HepG2 (cell line): Measurements from ENCODE around the gene TMEM158.

Experiments
- FOXM1 ChIP-seq: sonication (generic); formaldehyde crosslinking; IDR thresholded peaks from 2 replicates; pipeline ENCODE4 v1.5.0; 2020; ENCODE audit warnings: missing genetic modification reagents
- JUND ChIP-seq: sonication (generic); formaldehyde crosslinking; IDR thresholded peaks from 2 replicates; pipeline ENCODE4 v1.8.0; 2022; ENCODE audit warnings: mild to moderate bottlenecking, missing genetic modification reagents
- KLF16 ChIP-seq, 2 experiments: sonication (generic) in 1 of 2; formaldehyde crosslinking in 1 of 2; IDR thresholded peaks; 2 replicates each; pipeline versions ENCODE4 v1.6.1 to v1.8.0; 2016 to 2023; ENCODE audit warnings: missing genetic modification reagents in 2 of 2, missing compliant biosample characterization in 1 of 2
- MXI1 ChIP-seq: IDR thresholded peaks from 3 replicates; pipeline ENCODE4 v1.6.1; 2012; ENCODE audit warnings: low read depth, low read length, inconsistent platforms, borderline replicate concordance
- MYNN ChIP-seq: sonication (generic); formaldehyde crosslinking; IDR thresholded peaks from 2 replicates; pipeline ENCODE4 v1.4.0; 2020; ENCODE audit warnings: mild to moderate bottlenecking, low read depth, missing genetic modification reagents
- NFRKB ChIP-seq: fragments of 450-650 bp; IDR thresholded peaks from 2 replicates; pipeline ENCODE4 v1.6.1; 2017
- PRMT3 ChIP-seq: sonication (generic); formaldehyde crosslinking; IDR thresholded peaks from 2 replicates; pipeline ENCODE4 v1.8.1; 2022; ENCODE audit warnings: low read depth, mild to moderate bottlenecking, moderate library complexity, missing genetic modification reagents, borderline replicate concordance
- SRSF4 ChIP-seq: fragments of 200-400 bp; formaldehyde crosslinking; IDR thresholded peaks from one replicate; pipeline ENCODE4 v1.6.1; 2018; ENCODE audit warnings: mild to moderate bottlenecking, low read depth, low read length, moderate library complexity; ENCODE audit not compliant: poor library complexity, severe bottlenecking
- ZFP37 ChIP-seq: sonication (generic); formaldehyde crosslinking; IDR thresholded peaks from 2 replicates; pipeline ENCODE4 v1.4.0; 2020; ENCODE audit warnings: missing genetic modification reagents, borderline replicate concordance
- ZNF234 ChIP-seq: sonication (generic); formaldehyde crosslinking; conservative IDR thresholded peaks from 2 replicates; pipeline ENCODE4 v1.5.1; 2020; ENCODE audit warnings: mild to moderate bottlenecking, missing genetic modification reagents
- TF ChIP-seq, protein P1 (sequence below): sonication (generic); formaldehyde crosslinking; IDR thresholded peaks from 2 replicates; pipeline ENCODE4 v1.5.0; 2020; ENCODE audit warnings: mild to moderate bottlenecking, missing genetic modification reagents, moderate library complexity
- TF ChIP-seq, protein P2 (sequence below): sonication (generic); formaldehyde crosslinking; IDR thresholded peaks from 2 replicates; pipeline ENCODE4 v1.5.1; 2020; ENCODE audit warnings: mild to moderate bottlenecking, missing genetic modification reagents
- TF ChIP-seq, protein P3 (sequence below): sonication (generic); formaldehyde crosslinking; IDR thresholded peaks from 2 replicates; pipeline ENCODE4 v1.4.0; 2020; ENCODE audit warnings: low read depth, mild to moderate bottlenecking, missing genetic modification reagents
- TF ChIP-seq, protein P4 (sequence below): sonication (generic); formaldehyde crosslinking; IDR thresholded peaks from 2 replicates; pipeline ENCODE4 v1.9.0; 2021; ENCODE audit warnings: missing genetic modification reagents, borderline replicate concordance

DNA sequence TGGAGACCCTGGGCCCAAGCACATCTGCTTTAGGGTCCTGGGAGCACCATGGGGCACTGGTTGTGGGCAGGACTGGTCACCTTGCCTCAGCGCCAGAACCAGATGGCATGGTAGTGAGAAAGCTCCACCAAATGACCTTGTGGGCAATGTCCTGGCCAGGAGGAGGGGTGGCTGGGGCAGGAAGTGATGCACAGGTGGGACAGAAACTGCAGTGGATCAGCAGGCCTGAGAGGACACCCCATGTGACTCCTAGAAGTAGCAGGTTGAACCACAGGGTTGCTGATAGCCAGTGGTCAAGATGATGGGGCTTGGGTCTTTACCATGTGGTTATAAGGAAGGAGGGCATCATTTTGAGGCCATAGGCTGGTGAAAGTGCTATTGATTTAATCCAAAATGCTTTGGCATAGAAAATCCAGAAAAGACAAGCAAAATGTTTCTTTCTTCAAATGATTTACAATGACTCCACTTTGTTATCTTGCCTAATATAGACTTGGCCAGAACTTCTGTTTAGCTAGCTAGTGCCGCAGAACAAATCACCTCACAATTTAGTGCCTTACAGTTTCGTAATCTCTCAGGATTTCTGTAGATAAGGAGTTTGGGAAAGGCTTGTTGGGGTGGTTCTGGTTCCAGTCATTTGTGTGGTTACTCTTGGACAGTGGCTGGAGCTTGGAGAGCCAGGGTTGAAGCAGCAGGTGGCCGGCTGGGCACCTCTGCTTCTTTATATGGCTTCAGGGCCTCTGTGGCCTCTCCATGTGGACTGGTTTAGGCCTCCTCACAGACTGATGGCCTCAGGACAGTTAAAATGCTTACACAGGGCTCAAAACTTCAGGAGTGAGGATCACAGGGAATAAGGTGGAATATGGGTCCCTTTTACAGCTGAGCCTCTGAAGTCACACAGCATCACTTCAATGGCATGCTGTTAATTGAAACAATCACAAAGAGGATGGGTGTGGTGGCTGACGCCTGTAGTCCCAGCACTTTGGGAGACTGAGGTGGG lies 27.5 kb downstream of the TMEM158 start:
- TF ChIP-seq SRSF4 = no peak
- no peak for TF ChIP-seq MXI1
- TF ChIP-seq JUND (CRISPR knock-in tag) = no peak
- no peak for TF ChIP-seq MYNN (CRISPR knock-in tag)
- TF ChIP-seq, protein P1, sequence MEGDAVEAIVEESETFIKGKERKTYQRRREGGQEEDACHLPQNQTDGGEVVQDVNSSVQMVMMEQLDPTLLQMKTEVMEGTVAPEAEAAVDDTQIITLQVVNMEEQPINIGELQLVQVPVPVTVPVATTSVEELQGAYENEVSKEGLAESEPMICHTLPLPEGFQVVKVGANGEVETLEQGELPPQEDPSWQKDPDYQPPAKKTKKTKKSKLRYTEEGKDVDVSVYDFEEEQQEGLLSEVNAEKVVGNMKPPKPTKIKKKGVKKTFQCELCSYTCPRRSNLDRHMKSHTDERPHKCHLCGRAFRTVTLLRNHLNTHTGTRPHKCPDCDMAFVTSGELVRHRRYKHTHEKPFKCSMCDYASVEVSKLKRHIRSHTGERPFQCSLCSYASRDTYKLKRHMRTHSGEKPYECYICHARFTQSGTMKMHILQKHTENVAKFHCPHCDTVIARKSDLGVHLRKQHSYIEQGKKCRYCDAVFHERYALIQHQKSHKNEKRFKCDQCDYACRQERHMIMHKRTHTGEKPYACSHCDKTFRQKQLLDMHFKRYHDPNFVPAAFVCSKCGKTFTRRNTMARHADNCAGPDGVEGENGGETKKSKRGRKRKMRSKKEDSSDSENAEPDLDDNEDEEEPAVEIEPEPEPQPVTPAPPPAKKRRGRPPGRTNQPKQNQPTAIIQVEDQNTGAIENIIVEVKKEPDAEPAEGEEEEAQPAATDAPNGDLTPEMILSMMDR (CRISPR knock-in tag) = no peak
- TF ChIP-seq, protein P2, sequence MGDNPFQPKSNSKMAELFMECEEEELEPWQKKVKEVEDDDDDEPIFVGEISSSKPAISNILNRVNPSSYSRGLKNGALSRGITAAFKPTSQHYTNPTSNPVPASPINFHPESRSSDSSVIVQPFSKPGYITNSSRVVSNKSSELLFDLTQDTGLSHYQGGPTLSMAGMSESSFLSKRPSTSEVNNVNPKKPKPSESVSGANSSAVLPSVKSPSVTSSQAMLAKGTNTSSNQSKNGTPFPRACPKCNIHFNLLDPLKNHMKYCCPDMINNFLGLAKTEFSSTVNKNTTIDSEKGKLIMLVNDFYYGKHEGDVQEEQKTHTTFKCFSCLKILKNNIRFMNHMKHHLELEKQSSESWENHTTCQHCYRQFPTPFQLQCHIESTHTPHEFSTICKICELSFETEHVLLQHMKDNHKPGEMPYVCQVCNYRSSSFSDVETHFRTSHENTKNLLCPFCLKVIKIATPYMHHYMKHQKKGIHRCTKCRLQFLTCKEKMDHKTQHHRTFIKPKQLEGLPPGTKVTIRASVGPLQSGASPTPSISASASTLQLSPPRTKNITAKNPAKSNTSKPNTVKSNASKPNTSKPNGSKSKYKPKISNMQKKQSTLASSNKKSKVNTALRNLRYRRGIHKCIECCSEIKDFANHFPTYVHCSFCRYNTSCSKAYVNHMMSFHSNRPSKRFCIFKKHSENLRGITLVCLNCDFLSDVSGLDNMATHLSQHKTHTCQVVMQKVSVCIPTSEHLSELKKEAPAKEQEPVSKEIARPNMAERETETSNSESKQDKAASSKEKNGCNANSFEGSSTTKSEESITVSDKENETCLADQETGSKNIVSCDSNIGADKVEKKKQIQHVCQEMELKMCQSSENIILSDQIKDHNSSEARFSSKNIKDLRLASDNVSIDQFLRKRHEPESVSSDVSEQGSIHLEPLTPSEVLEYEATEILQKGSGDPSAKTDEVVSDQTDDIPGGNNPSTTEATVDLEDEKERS (CRISPR knock-in tag) = no peak
- TF ChIP-seq, protein P3, sequence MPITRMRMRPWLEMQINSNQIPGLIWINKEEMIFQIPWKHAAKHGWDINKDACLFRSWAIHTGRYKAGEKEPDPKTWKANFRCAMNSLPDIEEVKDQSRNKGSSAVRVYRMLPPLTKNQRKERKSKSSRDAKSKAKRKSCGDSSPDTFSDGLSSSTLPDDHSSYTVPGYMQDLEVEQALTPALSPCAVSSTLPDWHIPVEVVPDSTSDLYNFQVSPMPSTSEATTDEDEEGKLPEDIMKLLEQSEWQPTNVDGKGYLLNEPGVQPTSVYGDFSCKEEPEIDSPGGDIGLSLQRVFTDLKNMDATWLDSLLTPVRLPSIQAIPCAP = no peak
- TF ChIP-seq, protein P4, sequence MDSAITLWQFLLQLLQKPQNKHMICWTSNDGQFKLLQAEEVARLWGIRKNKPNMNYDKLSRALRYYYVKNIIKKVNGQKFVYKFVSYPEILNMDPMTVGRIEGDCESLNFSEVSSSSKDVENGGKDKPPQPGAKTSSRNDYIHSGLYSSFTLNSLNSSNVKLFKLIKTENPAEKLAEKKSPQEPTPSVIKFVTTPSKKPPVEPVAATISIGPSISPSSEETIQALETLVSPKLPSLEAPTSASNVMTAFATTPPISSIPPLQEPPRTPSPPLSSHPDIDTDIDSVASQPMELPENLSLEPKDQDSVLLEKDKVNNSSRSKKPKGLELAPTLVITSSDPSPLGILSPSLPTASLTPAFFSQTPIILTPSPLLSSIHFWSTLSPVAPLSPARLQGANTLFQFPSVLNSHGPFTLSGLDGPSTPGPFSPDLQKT (CRISPR knock-in tag) = no peak
- TF ChIP-seq ZNF234 (CRISPR knock-in tag) = no peak
- TF ChIP-seq ZFP37 (CRISPR knock-in tag) = no peak
- TF ChIP-seq PRMT3 (CRISPR knock-in tag) = no peak
- TF ChIP-seq KLF16 (CRISPR knock-in tag; IDR thresholded peaks at IDR 0.05) = no peak
- no peak for TF ChIP-seq FOXM1 (CRISPR knock-in tag)
- TF ChIP-seq NFRKB = no peak
